HG02759 (cell line): ENCODE measurements around the gene PROKR2.

Source experiments
- ATAC-seq: cut with Tn5 transposase; IDR thresholded peaks from one replicate; pipeline ENCODE4 v1.9.1; 2021; ENCODE audit warnings: mild to moderate bottlenecking, moderate library complexity; ENCODE audit not compliant: unreplicated experiment

Gene PROKR2

GRCh38 chr20:5290596-5290995 lies 26.2 kb downstream of the PROKR2 start:
- ATAC-seq, result no peak

GRCh38 chr20:5282561-5282960 lies 34.2 kb downstream of the PROKR2 start:
- ATAC-seq, result no peak

GRCh38 chr20:5279661-5280060 lies 37.1 kb downstream of the PROKR2 start:
- ATAC-seq, result no peak

GRCh38 chr20:5272268-5272667 lies 44.5 kb downstream of the PROKR2 start:
- ATAC-seq, result no peak

- no peak for ATAC-seq
Measured at GRCh38 chr20:5270603-5271002, 46.2 kb downstream of the PROKR2 start.

- no peak for ATAC-seq
Measured at GRCh38 chr20:5268449-5268848, 48.3 kb downstream of the PROKR2 start.

GRCh38 chr20:5267092-5267491 lies 49.7 kb downstream of the PROKR2 start:
- no peak for ATAC-seq
